IMR-90 (cell line): ENCODE results near the gene ZBTB25.

ENCODE experiments used
- POLR2A ChIP-seq: IDR thresholded peaks from 2 replicates; pipeline ENCODE4 v1.6.1; 2012; ENCODE audit warnings: mild to moderate bottlenecking, low read depth, low read length
- RFX5 ChIP-seq: IDR thresholded peaks from 2 replicates; pipeline ENCODE4 v1.8.0; 2012; ENCODE audit warnings: low read depth, mild to moderate bottlenecking, low read length, moderate library complexity
- TF ChIP-seq, protein P1 (sequence below): conservative IDR thresholded peaks from 2 replicates; pipeline ENCODE4 v1.5.1; 2012; ENCODE audit warnings: mild to moderate bottlenecking, low read depth, low read length, improper control_type of control experiment
- TF ChIP-seq, protein P2 (sequence below): fragments of 150-350 bp; IDR thresholded peaks from 2 replicates; pipeline ENCODE4 v1.6.1; 2017; ENCODE audit warnings: mild to moderate bottlenecking, antibody characterized with exemption, low read length, low read depth
- TF ChIP-seq, protein P3 (sequence below): fragments of 150-350 bp; IDR thresholded peaks from 2 replicates; pipeline ENCODE4 v1.6.1; 2016; ENCODE audit warnings: low read depth, mild to moderate bottlenecking, low read length, moderate library complexity, borderline replicate concordance

DNA sequence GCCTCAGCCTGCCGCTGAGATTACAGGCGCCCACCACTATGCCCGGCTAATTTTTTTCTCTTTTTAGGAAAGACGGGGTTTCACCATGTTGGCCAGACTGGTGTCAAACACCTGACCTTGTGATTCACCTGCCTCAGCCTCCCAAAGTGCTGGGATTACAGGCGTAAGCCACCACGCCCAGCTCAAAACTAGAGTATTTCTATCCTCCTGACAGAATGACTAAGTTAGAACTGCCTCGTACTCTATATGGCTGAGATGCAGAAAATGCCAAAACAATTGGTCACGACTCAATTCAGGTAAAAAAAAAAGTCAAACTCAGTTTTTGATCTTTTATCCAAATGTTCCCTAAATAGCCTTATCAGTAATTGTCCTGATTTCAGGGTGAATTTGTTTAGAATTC is 27.2 kb downstream of the ZBTB25 start:
- TF ChIP-seq, protein P1, sequence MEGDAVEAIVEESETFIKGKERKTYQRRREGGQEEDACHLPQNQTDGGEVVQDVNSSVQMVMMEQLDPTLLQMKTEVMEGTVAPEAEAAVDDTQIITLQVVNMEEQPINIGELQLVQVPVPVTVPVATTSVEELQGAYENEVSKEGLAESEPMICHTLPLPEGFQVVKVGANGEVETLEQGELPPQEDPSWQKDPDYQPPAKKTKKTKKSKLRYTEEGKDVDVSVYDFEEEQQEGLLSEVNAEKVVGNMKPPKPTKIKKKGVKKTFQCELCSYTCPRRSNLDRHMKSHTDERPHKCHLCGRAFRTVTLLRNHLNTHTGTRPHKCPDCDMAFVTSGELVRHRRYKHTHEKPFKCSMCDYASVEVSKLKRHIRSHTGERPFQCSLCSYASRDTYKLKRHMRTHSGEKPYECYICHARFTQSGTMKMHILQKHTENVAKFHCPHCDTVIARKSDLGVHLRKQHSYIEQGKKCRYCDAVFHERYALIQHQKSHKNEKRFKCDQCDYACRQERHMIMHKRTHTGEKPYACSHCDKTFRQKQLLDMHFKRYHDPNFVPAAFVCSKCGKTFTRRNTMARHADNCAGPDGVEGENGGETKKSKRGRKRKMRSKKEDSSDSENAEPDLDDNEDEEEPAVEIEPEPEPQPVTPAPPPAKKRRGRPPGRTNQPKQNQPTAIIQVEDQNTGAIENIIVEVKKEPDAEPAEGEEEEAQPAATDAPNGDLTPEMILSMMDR = no peak
- TF ChIP-seq POLR2A (no peak), RFX5 (no peak)
- TF ChIP-seq, protein P2, sequence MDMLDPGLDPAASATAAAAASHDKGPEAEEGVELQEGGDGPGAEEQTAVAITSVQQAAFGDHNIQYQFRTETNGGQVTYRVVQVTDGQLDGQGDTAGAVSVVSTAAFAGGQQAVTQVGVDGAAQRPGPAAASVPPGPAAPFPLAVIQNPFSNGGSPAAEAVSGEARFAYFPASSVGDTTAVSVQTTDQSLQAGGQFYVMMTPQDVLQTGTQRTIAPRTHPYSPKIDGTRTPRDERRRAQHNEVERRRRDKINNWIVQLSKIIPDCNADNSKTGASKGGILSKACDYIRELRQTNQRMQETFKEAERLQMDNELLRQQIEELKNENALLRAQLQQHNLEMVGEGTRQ = no peak
- TF ChIP-seq, protein P3, sequence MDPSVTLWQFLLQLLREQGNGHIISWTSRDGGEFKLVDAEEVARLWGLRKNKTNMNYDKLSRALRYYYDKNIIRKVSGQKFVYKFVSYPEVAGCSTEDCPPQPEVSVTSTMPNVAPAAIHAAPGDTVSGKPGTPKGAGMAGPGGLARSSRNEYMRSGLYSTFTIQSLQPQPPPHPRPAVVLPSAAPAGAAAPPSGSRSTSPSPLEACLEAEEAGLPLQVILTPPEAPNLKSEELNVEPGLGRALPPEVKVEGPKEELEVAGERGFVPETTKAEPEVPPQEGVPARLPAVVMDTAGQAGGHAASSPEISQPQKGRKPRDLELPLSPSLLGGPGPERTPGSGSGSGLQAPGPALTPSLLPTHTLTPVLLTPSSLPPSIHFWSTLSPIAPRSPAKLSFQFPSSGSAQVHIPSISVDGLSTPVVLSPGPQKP = no peak
